HEK293T (cell line): ENCODE data around the gene ZNF605.

Experiments
- ARNT ChIP-seq: fragments of 450-650 bp; IDR thresholded peaks from 2 replicates; pipeline ENCODE4 v1.6.1; 2017; ENCODE audit warnings: mild to moderate bottlenecking
- CTBP1 ChIP-seq: fragments of 450-650 bp; IDR thresholded peaks from 2 replicates; pipeline ENCODE4 v1.6.1; 2016; ENCODE audit warnings: borderline replicate concordance
- FOXK2 ChIP-seq: fragments of 450-650 bp; IDR thresholded peaks from 2 replicates; pipeline ENCODE4 v1.6.1; 2016; ENCODE audit warnings: mild to moderate bottlenecking
- HDGF ChIP-seq: fragments of 450-650 bp; IDR thresholded peaks from 2 replicates; pipeline ENCODE4 v1.6.1; 2017; ENCODE audit warnings: antibody characterized with exemption, borderline replicate concordance
- SUZ12 ChIP-seq: fragments of 450-650 bp; IDR thresholded peaks from 2 replicates; pipeline ENCODE4 v1.6.1; 2016; ENCODE audit warnings: mild to moderate bottlenecking
- TARDBP ChIP-seq: fragments of 450-650 bp; IDR thresholded peaks from 2 replicates; pipeline ENCODE4 v1.6.1; 2016

DNA sequence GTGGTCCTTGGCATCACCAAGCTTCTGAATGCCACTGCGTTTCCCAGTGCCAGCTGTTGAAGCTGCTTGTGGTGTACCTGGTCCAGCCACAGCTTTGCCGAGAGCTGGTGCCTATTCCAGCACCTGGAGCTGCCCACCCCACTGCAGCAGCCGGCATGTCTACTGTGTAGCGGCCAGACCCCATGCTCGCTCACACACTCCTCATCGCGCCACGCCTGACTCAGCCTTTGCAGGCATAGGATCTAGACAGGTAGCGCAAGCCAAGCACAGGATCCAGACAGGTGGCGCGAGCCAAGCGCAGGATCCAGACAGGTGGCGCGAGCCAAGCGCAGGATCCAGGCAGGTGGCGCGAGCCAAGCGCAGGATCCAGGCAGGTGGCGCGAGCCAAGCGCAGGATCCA is 11.6 kb upstream of the ZNF605 start:
- TF ChIP-seq CTBP1 (no peak), HDGF (no peak), TARDBP (no peak), SUZ12 (no peak), ARNT (no peak), FOXK2 (no peak)
